Measurements from ENCODE around the gene MESD. TPM values are rescaled to one million over a fixed set of nuclear protein-coding genes. Genes with fewer than 3 reads are reported as not detected.

The MESD gene
- total and polyA plus RNA-seq, 2 of the 4 experiments (the other 2 are of a cell fraction): 10.0 to 14.0 TPM

GRCh38 chr15:80967991-80968510, 21.6 kb downstream of the MESD start:
- no TSS peak for BruUV-seq (replicated peaks)
- H2BK120ac ChIP-seq (ENCODE audit: low read depth, low read length): peak overlapping the region; percentile 35; the same call in 1 of the 2 replicates
- H2AK9ac ChIP-seq (replicated peaks; ENCODE audit: low read depth, low read length, poor library complexity): no peak overlapping the region
- intact Hi-C loops (cut with micrococcal nuclease): no loop called here
- no peak overlapping the region for H2BK15ac ChIP-seq (ENCODE audit: low read depth, low read length)
- ATAC-seq (ENCODE audit: low read depth) (no peak), DNase-seq (no peak)
- no peak overlapping the region for H3K9ac ChIP-seq (ENCODE audit: low read depth, low read length)
- peaks cover 15% of the 10 kb centered on the region for H3K9me1 ChIP-seq (ENCODE audit: insufficient read depth, low read length)
- dilution Hi-C loops (cut with HindIII; ENCODE audit: low sequenced_read_pairs, unreplicated experiment): no loop called here
- WGBS, 2 experiments (ENCODE audit: extremely low coverage in 2 of 2, insufficient read length in 1 of 2): 100% methylated on average over 1 of the region's 4 CpGs; no CpG with 5 or more reads in 1 of the 2 experiments
- H3K4me2 ChIP-seq (ENCODE audit: low read depth, low read length): no peak overlapping the region
- H4K8ac ChIP-seq (ENCODE audit: low read depth in 2 of 2, low read length in 2 of 2): 0 out of 4 replicates have a peak overlapping the region, but pooled peaks of 1 of the 2 experiments have one; percentile 33
- H3K56ac ChIP-seq (ENCODE audit: extremely low read depth, insufficient read depth, low read length): no peak overlapping the region
- H2AFZ ChIP-seq (replicated peaks; ENCODE audit: low read length, poor library complexity): no peak overlapping the region
- peaks cover 12% of the 10 kb centered on the region; the same call in 1 of the 2 replicates for H4K20me1 ChIP-seq (ENCODE audit: insufficient read depth, low read length)
- H3K36me3 ChIP-seq (ENCODE audit: control insufficient read depth, insufficient read depth, low read length): peaks cover 4% of the 10 kb centered on the region; the same call in 1 of the 2 replicates
- 0 out of 2 replicates have a peak overlapping the region, but pooled peaks have one; percentile 46 for H3K4ac ChIP-seq (ENCODE audit: low read depth, low read length)
- no peak overlapping the region for H3K23ac ChIP-seq (ENCODE audit: low read depth, low read length)
- ChIA-PET POLR2A (ENCODE audit: unreplicated experiment) (no interaction called here), CTCF (interaction anchor here (0.7 to 1.3 kb wide), 5 partner anchors 11 to 401 kb away, joined by 3 to 5 read pairs (median 3); partner anchors contain the start of gene CEMIP)
- H4K91ac ChIP-seq (ENCODE audit: insufficient read depth, low read depth, low read length): peak overlapping the region; percentile 11
- H3K4me1 ChIP-seq (ENCODE audit: control insufficient read depth, insufficient read depth, low read length): peaks cover 13% of the 10 kb centered on the region
- H3K27me3 ChIP-seq (ENCODE audit: control insufficient read depth, insufficient read depth, low read length): no peaks in the 10 kb centered on the region
- peaks cover 9 to 10% of the 10 kb centered on the region in 2 experiments; a peak in 2 of 4 replicates for H3K79me1 ChIP-seq (ENCODE audit: low read depth in 1 of 2, low read length in 2 of 2)
- H3K18ac ChIP-seq (ENCODE audit: low read depth, low read length): no peak overlapping the region; the same call in 1 of the 2 replicates
- no peak overlapping the region for H4K5ac ChIP-seq (ENCODE audit: low read depth, low read length)
- H3K14ac ChIP-seq (replicated peaks; ENCODE audit: low read depth, low read length): 0 out of 2 replicates have a peak overlapping the region, but pooled peaks have one; percentile 1
- H2AK5ac ChIP-seq (ENCODE audit: low read depth, low read length): peak overlapping the region; percentile 57; the same call in 1 of the 2 replicates
- no peak overlapping the region; the same call in 1 of the 2 replicates for H3K27ac ChIP-seq (ENCODE audit: insufficient read depth, low read length)
- H2BK20ac ChIP-seq (ENCODE audit: low read depth, low read length): peak overlapping the region; percentile 60; the same call in 1 of the 2 replicates
- TF ChIP-seq MXI1 (IDR thresholded peaks at IDR 0.05; ENCODE audit: borderline replicate concordance, low read depth, low read length) (no peak), USF2 (IDR thresholded peaks at IDR 0.05; ENCODE audit: low read depth, low read length) (no peak), SMC3 (IDR thresholded peaks at IDR 0.05; ENCODE audit: low read depth, low read length) (no peak), RFX5 (IDR thresholded peaks at IDR 0.05; ENCODE audit: low read depth, low read length) (no peak), MAFK (IDR thresholded peaks at IDR 0.05; ENCODE audit: low read depth, low read length) (no peak), CHD1 (IDR thresholded peaks at IDR 0.05; ENCODE audit: low read depth, low read length) (no peak)
- no peak overlapping the region for H3K4me3 ChIP-seq (ENCODE audit: insufficient read depth, low read depth, low read length)
- in situ Hi-C loops (cut with MboI; ENCODE audit: low sequenced_read_pairs): loop anchor here (5.0 kb wide), 1 partner anchor 511 kb away; no protein-coding TSS in a partner anchor
- H2BK5ac ChIP-seq (ENCODE audit: low read depth, low read length, poor library complexity, severe bottlenecking): no peak overlapping the region
- no peaks in the 10 kb centered on the region for H3K9me3 ChIP-seq (ENCODE audit: control insufficient read depth, insufficient read depth, low read length)

Data from IMR-90 (cell line).